Mesendoderm (in vitro differentiated cells): ENCODE results near the gene VTI1A.
"Not testable (repeated sequence)": the region's sequence is repeated elsewhere in the genome, so short reads cannot be mapped to it uniquely, and the experiment has no call there.

Experiments used
- DNase-seq: peaks from one replicate; pipeline ENCODE4 v3.0.0; 2013
- H2AK5ac ChIP-seq: 2 replicates; pipeline ENCODE4 v1.6.1; 2013; ENCODE audit warnings: low read length, inconsistent platforms
- H2BK120ac ChIP-seq: 2 replicates; pipeline ENCODE4 v1.6.1; 2013; ENCODE audit warnings: low read depth, mild to moderate bottlenecking, low read length, moderate library complexity, mixed read lengths
- H2BK15ac ChIP-seq: replicated peaks from 2 replicates; pipeline ENCODE4 v1.6.1; 2013; ENCODE audit warnings: low read depth, mild to moderate bottlenecking, moderate library complexity
- H2BK5ac ChIP-seq: 2 replicates; pipeline ENCODE4 v1.6.1; 2013; ENCODE audit warnings: low read length, inconsistent platforms
- H3K18ac ChIP-seq: 2 replicates; pipeline ENCODE4 v1.6.1; 2013; ENCODE audit warnings: mild to moderate bottlenecking, low read length, mixed read lengths
- H3K23ac ChIP-seq: one replicate; pipeline ENCODE4 v1.6.1; 2013; ENCODE audit warnings: low read length
- H3K27ac ChIP-seq: 2 replicates; pipeline ENCODE4 v1.5.1; 2013; ENCODE audit warnings: low read depth, mild to moderate bottlenecking, inconsistent platforms, low read length, moderate library complexity
- H3K27me3 ChIP-seq: 2 replicates; pipeline ENCODE4 v1.6.1; 2013; ENCODE audit warnings: low read length, control low read depth, mild to moderate bottlenecking, inconsistent platforms; ENCODE audit not compliant: insufficient read depth, poor library complexity
- H3K36me3 ChIP-seq: 2 replicates; pipeline ENCODE4 v1.6.1; 2013; ENCODE audit warnings: low read length, inconsistent platforms; ENCODE audit not compliant: control insufficient read depth, insufficient read depth
- H3K4ac ChIP-seq: one replicate; pipeline ENCODE4 v1.6.1; 2013; ENCODE audit warnings: low read depth, mild to moderate bottlenecking, low read length, moderate library complexity
- H3K4me1 ChIP-seq: 2 replicates; pipeline ENCODE4 v1.6.1; 2013; ENCODE audit warnings: low read depth, low read length, inconsistent platforms; ENCODE audit not compliant: control insufficient read depth
- H3K4me2 ChIP-seq: 2 replicates; pipeline ENCODE4 v1.6.1; 2013; ENCODE audit warnings: low read length
- H3K4me3 ChIP-seq: 2 replicates; pipeline ENCODE4 v1.5.1; 2013; ENCODE audit warnings: mild to moderate bottlenecking, low read length
- H3K56ac ChIP-seq: one replicate; pipeline ENCODE4 v1.6.1; 2013; ENCODE audit warnings: low read length
- H3K79me1 ChIP-seq: 2 replicates; pipeline ENCODE4 v1.6.1; 2013; ENCODE audit warnings: low read length, inconsistent platforms
- H3K79me2 ChIP-seq: 2 replicates; pipeline ENCODE4 v1.6.1; 2013; ENCODE audit warnings: mild to moderate bottlenecking, low read length; ENCODE audit not compliant: control insufficient read depth, insufficient read depth
- H3K9ac ChIP-seq: 2 replicates; pipeline ENCODE4 v1.6.1; 2013; ENCODE audit warnings: low read length, inconsistent platforms
- H4K5ac ChIP-seq: one replicate; pipeline ENCODE4 v1.6.1; 2013; ENCODE audit warnings: low read length
- H4K8ac ChIP-seq: one replicate; pipeline ENCODE4 v1.6.1; 2013; ENCODE audit warnings: low read depth, mild to moderate bottlenecking, control low read depth, low read length, moderate library complexity
- WGBS: extraction: QIAGEN DNeasy Blood & Tissue Kit; methylation state at CpG from one replicate; pipeline ENCODE4 v1.1.7; 2013; ENCODE audit warnings: low lambda C conversion rate, missing lambda C conversion rate; ENCODE audit not compliant: insufficient coverage; ENCODE audit errors: extremely low coverage; 5-methylcytosine and 5-hydroxymethylcytosine counted together

Gene VTI1A

GRCh38 chr10:112535531-112535951 lies 88.5 kb downstream of the VTI1A start:
- H2BK15ac ChIP-seq = no peak overlapping the region
- H3K9ac ChIP-seq = no peak overlapping the region
- H4K5ac ChIP-seq = no peak overlapping the region
- H3K36me3 ChIP-seq = no peaks in the 10 kb centered on the region
- H3K4me2 ChIP-seq = no peak overlapping the region
- no peaks in the 10 kb centered on the region for H3K79me1 ChIP-seq
- DNase-seq = no peak
- no peak overlapping the region for H3K27ac ChIP-seq
- no peak overlapping the region for H2BK5ac ChIP-seq
- H3K4me3 ChIP-seq = no peak overlapping the region
- no peak overlapping the region for H2BK120ac ChIP-seq
- H3K27me3 ChIP-seq = no peaks in the 10 kb centered on the region
- H4K8ac ChIP-seq = no peak overlapping the region
- no CpG with 5 or more reads among the region's 3 CpGs for WGBS
- H3K18ac ChIP-seq = no peak overlapping the region
- H3K4me1 ChIP-seq = peaks cover 4% of the 10 kb centered on the region
- H3K4ac ChIP-seq = no peak overlapping the region
- H3K56ac ChIP-seq = peak overlapping the region; percentile 10
- H2AK5ac ChIP-seq = no peak overlapping the region
- H3K79me2 ChIP-seq = no peaks in the 10 kb centered on the region
- H3K23ac ChIP-seq = no peak overlapping the region

GRCh38 chr10:112536663-112537062 lies 89.6 kb downstream of the VTI1A start:
- no peak overlapping the region for H3K4me3 ChIP-seq
- H3K36me3 ChIP-seq = no peaks in the 10 kb centered on the region
- WGBS = no CpG with 5 or more reads among the region's 8 CpGs
- DNase-seq = peak; percentile 68
- H3K27me3 ChIP-seq = no peaks in the 10 kb centered on the region
- no peaks in the 10 kb centered on the region for H3K79me2 ChIP-seq
- H3K9ac ChIP-seq = no peak overlapping the region
- H2BK5ac ChIP-seq = no peak overlapping the region
- no peak overlapping the region for H3K23ac ChIP-seq
- H3K4me2 ChIP-seq = no peak overlapping the region
- no peak overlapping the region for H2BK15ac ChIP-seq
- no peak overlapping the region for H3K56ac ChIP-seq
- H3K79me1 ChIP-seq = no peaks in the 10 kb centered on the region
- H3K27ac ChIP-seq = no peak overlapping the region
- H2AK5ac ChIP-seq = no peak overlapping the region
- H4K5ac ChIP-seq = no peak overlapping the region
- H2BK120ac ChIP-seq = no peak overlapping the region
- no peak overlapping the region for H3K18ac ChIP-seq
- H3K4ac ChIP-seq = no peak overlapping the region
- H4K8ac ChIP-seq = no peak overlapping the region
- peaks cover 4% of the 10 kb centered on the region for H3K4me1 ChIP-seq

- H3K9ac ChIP-seq = no peak overlapping the region
- H3K27ac ChIP-seq = no peak overlapping the region
- H3K4me2 ChIP-seq = no peak overlapping the region
- no peak overlapping the region for H2AK5ac ChIP-seq
- peaks cover 4% of the 10 kb centered on the region for H3K4me1 ChIP-seq
- H3K4ac ChIP-seq = no peak overlapping the region
- H3K27me3 ChIP-seq = no peaks in the 10 kb centered on the region
- H2BK120ac ChIP-seq = no peak overlapping the region
- no peaks in the 10 kb centered on the region for H3K79me1 ChIP-seq
- no peak overlapping the region for H3K4me3 ChIP-seq
- no peak overlapping the region for H4K8ac ChIP-seq
- no CpG with 5 or more reads among the region's 7 CpGs for WGBS
- DNase-seq = no peak
- no peak overlapping the region for H4K5ac ChIP-seq
- no peak overlapping the region for H2BK15ac ChIP-seq
- H3K56ac ChIP-seq = no peak overlapping the region
- no peak overlapping the region for H3K18ac ChIP-seq
- no peak overlapping the region for H2BK5ac ChIP-seq
- no peaks in the 10 kb centered on the region for H3K36me3 ChIP-seq
- no peaks in the 10 kb centered on the region for H3K79me2 ChIP-seq
- no peak overlapping the region for H3K23ac ChIP-seq
These were observed 91.2 kb downstream of the VTI1A start for GRCh38 chr10:112538168-112538567.

GRCh38 chr10:112539340-112539739 lies 92.3 kb downstream of the VTI1A start:
- DNase-seq = no peak
- Histone ChIP-seq H3K23ac (no peak overlapping the region), H3K79me2 (no peaks in the 10 kb centered on the region), H3K36me3 (no peaks in the 10 kb centered on the region), H4K8ac (no peak overlapping the region), H3K18ac (no peak overlapping the region), H3K4me1 (peaks cover 4% of the 10 kb centered on the region), H3K56ac (no peak overlapping the region), H2BK5ac (no peak overlapping the region), H3K9ac (no peak overlapping the region), H2AK5ac (no peak overlapping the region), H4K5ac (no peak overlapping the region), H2BK120ac (no peak overlapping the region), H3K4ac (no peak overlapping the region), H3K27me3 (no peaks in the 10 kb centered on the region), H2BK15ac (no peak overlapping the region), H3K79me1 (no peaks in the 10 kb centered on the region), H3K4me2 (no peak overlapping the region), H3K4me3 (no peak overlapping the region), H3K27ac (no peak overlapping the region)
- WGBS = no CpG with 5 or more reads among the region's 3 CpGs

- not testable (repeated sequence) for H3K4ac ChIP-seq, H3K79me1 ChIP-seq, H3K18ac ChIP-seq, H2BK15ac ChIP-seq, H3K9ac ChIP-seq, H2BK120ac ChIP-seq, H4K5ac ChIP-seq, H3K23ac ChIP-seq, H3K4me1 ChIP-seq, H3K56ac ChIP-seq, H2BK5ac ChIP-seq, DNase-seq, H3K4me3 ChIP-seq, H3K27ac ChIP-seq, H3K79me2 ChIP-seq, H3K36me3 ChIP-seq, H3K27me3 ChIP-seq, H4K8ac ChIP-seq, H2AK5ac ChIP-seq, H3K4me2 ChIP-seq
- no CpG with 5 or more reads among the region's 5 CpGs for WGBS
These were observed 95.8 kb downstream of the VTI1A start for GRCh38 chr10:112542823-112543222.

GRCh38 chr10:112546474-112546873 lies 99.5 kb downstream of the VTI1A start:
- no peak overlapping the region for H3K9ac ChIP-seq
- H3K56ac ChIP-seq = no peak overlapping the region
- no peak overlapping the region for H2AK5ac ChIP-seq

More at GRCh38 chr10:112546474-112546873, 99.5 kb downstream of the VTI1A start:
- Histone ChIP-seq H3K4ac (no peak overlapping the region), H3K79me2 (no peaks in the 10 kb centered on the region), H3K4me1 (no peaks in the 10 kb centered on the region), H4K8ac (no peak overlapping the region), H3K18ac (no peak overlapping the region), H3K23ac (no peak overlapping the region), H3K4me3 (no peak overlapping the region), H3K36me3 (no peaks in the 10 kb centered on the region), H3K79me1 (no peaks in the 10 kb centered on the region), H3K27ac (no peak overlapping the region), H2BK5ac (no peak overlapping the region), H2BK15ac (no peak overlapping the region), H2BK120ac (no peak overlapping the region), H3K27me3 (no peaks in the 10 kb centered on the region), H4K5ac (no peak overlapping the region), H3K4me2 (no peak overlapping the region)
- no peak for DNase-seq
- WGBS = no CpG with 5 or more reads among the region's 2 CpGs
